VCaP (cell line): Measurements from ENCODE around the gene CPM.

Source experiments
- H3K27ac ChIP-seq: fragments of 450-650 bp; 2 replicates; pipeline ENCODE4 v1.5.1; 2017
- TF ChIP-seq, protein P1 (sequence below): fragments of 450-650 bp; conservative IDR thresholded peaks from 2 replicates; pipeline ENCODE4 v1.5.1; 2017; ENCODE audit warnings: mild to moderate bottlenecking, moderate library complexity

The CPM gene

DNA sequence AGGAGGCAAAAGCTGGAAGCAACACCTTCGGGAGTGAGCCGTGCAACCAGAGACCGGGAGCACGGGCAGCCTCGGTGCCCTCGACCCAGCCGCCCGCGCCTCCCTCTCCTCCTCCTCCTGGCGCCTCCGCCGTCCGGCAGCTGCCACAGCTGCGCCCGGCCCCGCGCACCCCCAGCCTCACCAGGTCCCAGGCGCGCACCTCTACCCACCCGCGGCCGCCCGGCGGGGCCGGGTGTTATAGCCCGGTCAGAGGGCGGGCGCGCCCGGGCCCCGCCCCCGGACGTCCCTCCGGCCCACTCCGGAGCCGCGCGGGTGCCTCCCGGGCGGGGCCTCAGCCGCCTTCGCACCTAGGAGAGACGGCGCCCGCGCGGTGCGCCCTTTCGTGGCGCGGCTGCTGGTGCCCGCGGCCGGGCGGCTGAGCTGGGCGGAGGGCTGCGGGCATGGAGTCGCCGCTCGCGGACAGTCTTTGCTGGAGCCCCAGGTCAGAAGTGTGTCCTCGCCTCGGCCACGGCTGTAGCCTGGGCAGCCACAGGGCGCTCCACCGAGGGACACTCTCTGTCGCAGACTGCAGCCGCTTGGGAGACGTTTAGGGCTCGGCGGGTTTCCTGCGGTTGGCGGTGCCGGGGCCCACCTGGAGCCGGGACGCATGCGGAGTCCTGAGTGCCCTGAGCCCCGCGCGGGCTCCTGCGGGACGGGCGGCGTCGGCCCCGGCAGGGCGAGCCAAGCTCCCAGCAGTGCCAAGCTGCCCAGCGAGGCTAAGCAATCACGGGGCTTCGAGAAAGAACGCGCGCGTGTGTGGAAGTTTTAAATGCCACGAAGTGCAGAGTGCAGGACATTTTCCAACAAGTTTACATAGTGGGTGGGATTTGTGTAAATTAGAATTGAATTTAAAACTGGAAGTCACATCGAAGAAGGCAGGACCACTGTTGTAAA lies at the start of gene CPM:
Gene CPM, minus strand, starts transcription at position 211 of the 933 bp plus-strand sequence. CDS start 334 bp downstream, outside the sequence.
- H3K27ac ChIP-seq = peak within 1 kb of the TSS; percentile 21; the same call in 1 of the 2 replicates

DNA sequence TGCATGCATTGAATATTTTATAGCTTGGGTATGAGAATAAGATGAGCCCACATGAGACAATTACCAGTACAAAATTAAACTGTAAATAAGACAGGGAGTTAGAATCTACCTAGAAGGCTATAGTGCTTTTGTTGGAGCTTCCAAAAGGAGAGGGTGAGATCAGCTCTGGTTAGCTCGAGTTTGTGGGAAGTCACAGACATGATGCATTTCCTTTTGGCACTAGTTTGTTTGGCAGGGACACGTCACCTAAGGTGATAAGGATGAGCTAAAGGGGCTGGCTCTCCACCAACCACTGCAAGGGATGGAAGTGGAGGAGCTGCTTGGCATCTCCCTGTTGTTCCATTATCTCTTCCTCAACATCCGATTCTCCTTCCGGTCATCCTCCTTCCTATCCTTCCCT lies 48.5 kb upstream of the CPM start:
- no peak overlapping the region for H3K27ac ChIP-seq
- TF ChIP-seq, protein P1, sequence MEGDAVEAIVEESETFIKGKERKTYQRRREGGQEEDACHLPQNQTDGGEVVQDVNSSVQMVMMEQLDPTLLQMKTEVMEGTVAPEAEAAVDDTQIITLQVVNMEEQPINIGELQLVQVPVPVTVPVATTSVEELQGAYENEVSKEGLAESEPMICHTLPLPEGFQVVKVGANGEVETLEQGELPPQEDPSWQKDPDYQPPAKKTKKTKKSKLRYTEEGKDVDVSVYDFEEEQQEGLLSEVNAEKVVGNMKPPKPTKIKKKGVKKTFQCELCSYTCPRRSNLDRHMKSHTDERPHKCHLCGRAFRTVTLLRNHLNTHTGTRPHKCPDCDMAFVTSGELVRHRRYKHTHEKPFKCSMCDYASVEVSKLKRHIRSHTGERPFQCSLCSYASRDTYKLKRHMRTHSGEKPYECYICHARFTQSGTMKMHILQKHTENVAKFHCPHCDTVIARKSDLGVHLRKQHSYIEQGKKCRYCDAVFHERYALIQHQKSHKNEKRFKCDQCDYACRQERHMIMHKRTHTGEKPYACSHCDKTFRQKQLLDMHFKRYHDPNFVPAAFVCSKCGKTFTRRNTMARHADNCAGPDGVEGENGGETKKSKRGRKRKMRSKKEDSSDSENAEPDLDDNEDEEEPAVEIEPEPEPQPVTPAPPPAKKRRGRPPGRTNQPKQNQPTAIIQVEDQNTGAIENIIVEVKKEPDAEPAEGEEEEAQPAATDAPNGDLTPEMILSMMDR = no peak

More for the DNA sequence above, at the start of gene CPM:
- TF ChIP-seq, protein P1 = no peak

DNA sequence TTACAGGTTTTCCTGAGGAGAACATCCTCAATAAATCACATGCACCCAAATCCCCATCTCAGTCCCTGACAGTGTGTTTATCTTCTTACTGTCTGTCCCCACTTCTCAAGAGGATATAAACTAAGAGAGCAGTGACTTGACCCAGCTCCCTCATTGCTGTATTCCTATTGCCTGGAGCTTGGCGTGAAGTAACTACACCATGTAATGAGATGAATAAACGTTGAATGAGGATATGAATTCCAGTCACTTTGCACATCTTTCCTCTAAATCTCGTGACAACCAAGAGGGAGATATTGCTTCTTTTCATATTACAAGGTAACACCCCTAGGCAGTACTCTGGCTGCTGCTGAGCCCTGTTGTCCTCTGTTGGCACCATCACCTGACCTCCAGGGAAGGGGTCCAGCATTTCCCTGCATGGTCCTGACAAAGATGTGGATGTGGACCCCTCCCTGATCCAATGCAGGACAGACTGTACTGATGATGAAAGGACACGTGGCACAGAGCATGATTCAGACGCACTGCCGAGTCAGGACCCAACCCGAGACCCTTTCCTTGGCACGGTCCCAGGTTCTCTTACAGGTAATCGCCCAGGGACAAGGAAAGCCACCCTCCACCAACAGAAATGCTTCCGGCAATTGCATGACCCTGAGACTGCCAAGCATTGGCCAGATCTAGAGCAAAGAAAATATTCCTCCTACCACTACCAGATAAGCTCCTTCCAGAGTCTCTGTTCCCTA lies 47.7 kb upstream of the CPM start:
- no peak overlapping the region for H3K27ac ChIP-seq
- TF ChIP-seq, protein P1 = no peak

DNA sequence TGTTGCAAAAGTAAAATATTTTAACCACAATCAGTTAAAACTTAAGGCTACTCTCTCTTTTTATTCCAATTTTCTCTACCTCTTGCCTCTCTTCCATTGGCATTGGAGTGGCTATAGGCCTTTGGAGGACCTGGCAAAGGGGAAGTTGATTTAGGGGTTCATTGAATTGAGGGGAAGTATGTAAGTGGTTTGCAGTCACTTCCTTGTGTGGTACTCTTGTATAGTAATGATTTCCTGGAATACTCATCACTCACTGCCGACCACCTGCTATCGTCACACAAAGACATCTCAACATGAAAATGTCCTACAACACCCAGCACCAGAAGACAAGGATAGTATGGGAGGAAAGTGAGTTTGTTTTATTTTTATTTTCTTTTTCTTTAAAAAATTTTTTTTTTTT lies 45.7 kb upstream of the CPM start:
- TF ChIP-seq, protein P1 = no peak
- peak overlapping the region; percentile 61 for H3K27ac ChIP-seq

DNA sequence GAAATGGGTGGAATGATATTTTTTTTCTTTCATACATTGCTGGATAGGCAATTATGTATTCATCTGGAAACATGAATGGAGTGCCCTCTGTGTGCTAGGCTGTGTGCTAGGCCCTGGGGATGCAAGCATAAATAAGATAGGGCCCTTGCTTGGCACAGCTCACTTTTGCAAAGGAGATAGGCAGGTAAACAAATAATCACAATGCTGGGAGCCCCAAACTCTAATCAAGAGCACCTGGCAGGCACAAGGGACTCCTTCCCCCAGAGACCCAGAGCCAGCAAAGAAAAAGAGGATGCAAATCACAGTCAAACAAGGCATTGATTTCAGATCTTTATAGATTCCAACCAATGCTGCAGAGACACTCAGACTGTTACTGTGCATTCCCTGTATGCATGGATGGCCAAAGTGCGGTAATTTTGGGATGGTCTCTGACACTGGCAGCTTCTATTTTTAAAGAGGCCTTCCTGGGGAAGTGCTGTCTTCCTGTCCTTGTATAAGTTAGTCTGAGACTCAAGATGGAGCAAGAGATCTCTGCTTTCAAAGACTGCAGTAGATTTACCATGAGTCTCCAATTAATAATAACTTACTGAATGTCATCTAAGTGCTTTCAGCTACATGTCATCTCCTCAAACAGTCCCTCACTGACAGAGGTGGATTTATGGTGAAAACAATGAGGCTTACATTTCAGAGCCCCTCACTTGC lies 45.1 kb upstream of the CPM start:
- TF ChIP-seq, protein P1 = no peak
- H3K27ac ChIP-seq = peak overlapping the region; percentile 61

DNA sequence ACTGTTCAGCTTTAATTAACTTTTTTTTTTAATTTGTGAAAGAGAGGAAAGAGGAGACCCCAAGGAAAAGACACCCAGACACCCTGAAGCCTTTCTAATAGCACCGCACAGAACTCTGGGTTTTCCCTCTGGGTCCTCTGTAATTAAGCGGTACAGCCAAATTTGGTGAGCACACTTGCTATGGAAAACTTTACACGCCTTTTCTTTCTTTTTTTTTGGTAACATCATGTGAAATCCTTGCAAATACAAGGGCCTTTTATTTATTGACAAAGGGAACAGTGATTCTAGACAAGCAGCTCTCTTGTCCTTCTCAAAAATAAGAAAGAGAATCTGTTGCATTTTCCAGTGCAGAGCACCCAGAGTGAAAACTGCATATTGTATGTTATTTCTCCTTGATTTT lies 44.4 kb upstream of the CPM start:
- TF ChIP-seq, protein P1 = no peak
- H3K27ac ChIP-seq = peak overlapping the region; percentile 61
